ENCODE results near the gene KIF22.

The KIF22 gene

GRCh38 chr16:29761882-29762281, 28.7 kb upstream of the KIF22 start:
- no peak overlapping the region for H2BK12ac ChIP-seq (ENCODE audit: low read length)
- H4K8ac ChIP-seq (ENCODE audit: low read depth, low read length): no peak overlapping the region
- H3K27me3 ChIP-seq (ENCODE audit: insufficient read depth, low read length): no peaks in the 10 kb centered on the region
- peaks cover 5 to 8% of the 10 kb centered on the region in 2 experiments for H3K4me1 ChIP-seq (ENCODE audit: control insufficient read depth in 1 of 2, insufficient read depth in 2 of 2, low read length in 2 of 2)
- no peak overlapping the region for H3K4me2 ChIP-seq (ENCODE audit: low read length)
- H3K27ac ChIP-seq (ENCODE audit: low read depth, low read length): no peak overlapping the region
- H4K91ac ChIP-seq (ENCODE audit: low read depth, low read length): no peak overlapping the region
- H2BK5ac ChIP-seq (ENCODE audit: low read depth, low read length, poor library complexity): no peak overlapping the region
- no peak overlapping the region for H2AK5ac ChIP-seq (ENCODE audit: low read length)
- H4K12ac ChIP-seq (ENCODE audit: low read depth, low read length): no peak overlapping the region
- H3K9me3 ChIP-seq (ENCODE audit: insufficient read depth, low read depth, low read length): no peaks in the 10 kb centered on the region
- WGBS (ENCODE audit: extremely low coverage, insufficient coverage, insufficient read length): no CpG with 5 or more reads among the region's 6 CpGs
- peaks cover 1% of the 10 kb centered on the region for H3K79me1 ChIP-seq (ENCODE audit: low read length)
- H3K4ac ChIP-seq (ENCODE audit: low read depth, low read length): no peak overlapping the region
- no peaks in the 10 kb centered on the region for H3K36me3 ChIP-seq (ENCODE audit: control insufficient read depth in 1 of 2, insufficient read depth in 2 of 2, low read length in 2 of 2)
- no peak overlapping the region for H3K14ac ChIP-seq (ENCODE audit: low read length)
- H3K4me3 ChIP-seq (ENCODE audit: low read depth, low read length): no peak overlapping the region
- no peak overlapping the region for H2AFZ ChIP-seq (ENCODE audit: insufficient read depth, low read length, poor library complexity)
- no peak for DNase-seq
- H3K79me2 ChIP-seq (ENCODE audit: control insufficient read depth, insufficient read depth, low read length, poor library complexity): no peaks in the 10 kb centered on the region
- H3K23ac ChIP-seq (ENCODE audit: low read length): no peak overlapping the region
- no peak overlapping the region for H3K18ac ChIP-seq (ENCODE audit: low read length)
- H3K9ac ChIP-seq (ENCODE audit: low read length): no peak overlapping the region
- no peak overlapping the region for H2BK120ac ChIP-seq (ENCODE audit: insufficient read depth, low read length, poor library complexity)

DNA sequence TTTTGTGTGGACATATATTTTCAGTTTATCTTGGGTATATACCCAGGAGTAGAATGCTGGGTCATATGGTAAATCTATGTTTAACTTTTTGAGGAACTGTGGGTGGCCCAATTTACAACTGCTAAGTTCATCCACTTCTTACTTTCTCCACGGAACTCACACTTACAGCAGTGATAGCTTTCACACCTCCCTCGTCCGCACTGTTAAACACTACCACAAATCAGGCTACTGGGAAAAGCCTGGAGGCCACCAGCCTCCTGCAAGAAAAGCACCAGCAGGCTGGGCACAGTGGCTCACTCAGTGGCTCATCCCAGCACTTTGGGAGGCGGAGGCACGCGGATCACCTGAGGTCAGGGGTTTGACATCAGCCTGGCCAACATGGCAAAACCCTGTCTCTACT, 27.2 kb upstream of the KIF22 start:
- no peak overlapping the region for H2AFZ ChIP-seq (ENCODE audit: insufficient read depth, low read length, poor library complexity)
- no peak overlapping the region for H3K9ac ChIP-seq (ENCODE audit: low read length)
- no peak overlapping the region for H2BK120ac ChIP-seq (ENCODE audit: insufficient read depth, low read length, poor library complexity)
- H2BK12ac ChIP-seq (ENCODE audit: low read length): peak overlapping the region; percentile 4
- H3K9me3 ChIP-seq (ENCODE audit: insufficient read depth, low read depth, low read length): no peaks in the 10 kb centered on the region
- no peak for DNase-seq
- H3K4me3 ChIP-seq (ENCODE audit: low read depth, low read length): no peak overlapping the region
- no peak overlapping the region for H4K12ac ChIP-seq (ENCODE audit: low read depth, low read length)
- WGBS (ENCODE audit: extremely low coverage, insufficient coverage, insufficient read length): no CpG with 5 or more reads among the region's 6 CpGs
- H4K8ac ChIP-seq (ENCODE audit: low read depth, low read length): peak overlapping the region; percentile 34
- H3K27ac ChIP-seq (ENCODE audit: low read depth, low read length): no peak overlapping the region
- no peak overlapping the region for H2AK5ac ChIP-seq (ENCODE audit: low read length)
- H3K36me3 ChIP-seq (ENCODE audit: control insufficient read depth in 1 of 2, insufficient read depth in 2 of 2, low read length in 2 of 2): no peaks in the 10 kb centered on the region
- no peaks in the 10 kb centered on the region for H3K27me3 ChIP-seq (ENCODE audit: insufficient read depth, low read length)
- no peak overlapping the region for H3K4me2 ChIP-seq (ENCODE audit: low read length)
- no peaks in the 10 kb centered on the region for H3K79me2 ChIP-seq (ENCODE audit: control insufficient read depth, insufficient read depth, low read length, poor library complexity)
- H3K23ac ChIP-seq (ENCODE audit: low read length): no peak overlapping the region
- H3K4ac ChIP-seq (ENCODE audit: low read depth, low read length): no peak overlapping the region
- H3K18ac ChIP-seq (ENCODE audit: low read length): peak overlapping the region; percentile 56
- no peak overlapping the region for H2BK5ac ChIP-seq (ENCODE audit: low read depth, low read length, poor library complexity)
- H3K4me1 ChIP-seq (ENCODE audit: control insufficient read depth in 1 of 2, insufficient read depth in 2 of 2, low read length in 2 of 2): peaks cover 5 to 6% of the 10 kb centered on the region in 2 experiments
- H3K14ac ChIP-seq (ENCODE audit: low read length): no peak overlapping the region
- no peak overlapping the region for H4K91ac ChIP-seq (ENCODE audit: low read depth, low read length)
- H3K79me1 ChIP-seq (ENCODE audit: low read length): peaks cover 1% of the 10 kb centered on the region

GRCh38 chr16:29765167-29766032, 25.2 kb upstream of the KIF22 start:
- H3K4me3 ChIP-seq (ENCODE audit: low read depth, low read length): no peak overlapping the region
- H3K79me2 ChIP-seq (ENCODE audit: control insufficient read depth, insufficient read depth, low read length, poor library complexity): no peaks in the 10 kb centered on the region
- H2BK120ac ChIP-seq (ENCODE audit: insufficient read depth, low read length, poor library complexity): no peak overlapping the region

GRCh38 chr16:29766571-29766970, 24.0 kb upstream of the KIF22 start:
- Histone ChIP-seq H3K36me3 (ENCODE audit: control insufficient read depth in 1 of 2, insufficient read depth in 2 of 2, low read length in 2 of 2) (no peaks in the 10 kb centered on the region), H3K9me3 (ENCODE audit: insufficient read depth, low read depth, low read length) (no peaks in the 10 kb centered on the region), H4K8ac (ENCODE audit: low read depth, low read length) (no peak overlapping the region), H3K27me3 (ENCODE audit: insufficient read depth, low read length) (no peaks in the 10 kb centered on the region), H3K4me1 (ENCODE audit: control insufficient read depth in 1 of 2, insufficient read depth in 2 of 2, low read length in 2 of 2) (peaks cover 0 to 3% of the 10 kb centered on the region in 2 experiments), H3K4me3 (ENCODE audit: low read depth, low read length) (no peak overlapping the region), H2BK120ac (ENCODE audit: insufficient read depth, low read length, poor library complexity) (no peak overlapping the region), H4K91ac (ENCODE audit: low read depth, low read length) (no peak overlapping the region), H4K12ac (ENCODE audit: low read depth, low read length) (no peak overlapping the region), H3K4me2 (ENCODE audit: low read length) (no peak overlapping the region), H3K27ac (ENCODE audit: low read depth, low read length) (no peak overlapping the region), H3K4ac (ENCODE audit: low read depth, low read length) (no peak overlapping the region), H2BK12ac (ENCODE audit: low read length) (no peak overlapping the region), H3K23ac (ENCODE audit: low read length) (no peak overlapping the region), H3K9ac (ENCODE audit: low read length) (no peak overlapping the region), H3K79me2 (ENCODE audit: control insufficient read depth, insufficient read depth, low read length, poor library complexity) (no peaks in the 10 kb centered on the region), H2AFZ (ENCODE audit: insufficient read depth, low read length, poor library complexity) (no peak overlapping the region), H2AK5ac (ENCODE audit: low read length) (no peak overlapping the region), H3K18ac (ENCODE audit: low read length) (no peak overlapping the region), H3K14ac (ENCODE audit: low read length) (no peak overlapping the region), H3K79me1 (ENCODE audit: low read length) (peaks cover 1% of the 10 kb centered on the region), H2BK5ac (ENCODE audit: low read depth, low read length, poor library complexity) (no peak overlapping the region)
- DNase-seq: no peak
- no CpG with 5 or more reads among the region's 3 CpGs for WGBS (ENCODE audit: extremely low coverage, insufficient coverage, insufficient read length)

More at GRCh38 chr16:29765167-29766032, 25.2 kb upstream of the KIF22 start:
- Histone ChIP-seq H2AK5ac (ENCODE audit: low read length) (no peak overlapping the region), H4K91ac (ENCODE audit: low read depth, low read length) (no peak overlapping the region), H4K12ac (ENCODE audit: low read depth, low read length) (no peak overlapping the region), H3K23ac (ENCODE audit: low read length) (no peak overlapping the region), H3K27ac (ENCODE audit: low read depth, low read length) (no peak overlapping the region), H4K8ac (ENCODE audit: low read depth, low read length) (no peak overlapping the region), H3K79me1 (ENCODE audit: low read length) (peaks cover 1% of the 10 kb centered on the region), H3K18ac (ENCODE audit: low read length) (no peak overlapping the region), H3K36me3 (ENCODE audit: control insufficient read depth in 1 of 2, insufficient read depth in 2 of 2, low read length in 2 of 2) (no peaks in the 10 kb centered on the region), H2BK5ac (ENCODE audit: low read depth, low read length, poor library complexity) (no peak overlapping the region), H3K27me3 (ENCODE audit: insufficient read depth, low read length) (no peaks in the 10 kb centered on the region), H3K4me1 (ENCODE audit: control insufficient read depth in 1 of 2, insufficient read depth in 2 of 2, low read length in 2 of 2) (peaks cover 5 to 6% of the 10 kb centered on the region in 2 experiments), H3K14ac (ENCODE audit: low read length) (no peak overlapping the region), H2BK12ac (ENCODE audit: low read length) (no peak overlapping the region), H3K9me3 (ENCODE audit: insufficient read depth, low read depth, low read length) (no peaks in the 10 kb centered on the region), H3K9ac (ENCODE audit: low read length) (no peak overlapping the region), H2AFZ (ENCODE audit: insufficient read depth, low read length, poor library complexity) (no peak overlapping the region), H3K4me2 (ENCODE audit: low read length) (no peak overlapping the region), H3K4ac (ENCODE audit: low read depth, low read length) (no peak overlapping the region)
- WGBS (ENCODE audit: extremely low coverage, insufficient coverage, insufficient read length): no CpG with 5 or more reads among the region's 15 CpGs
- DNase-seq: no peak

Measured in trophoblast cell (in vitro differentiated cells and primary cell).